HepG2 (cell line): ENCODE measurements around the gene GNAI2. TPM values are rescaled to one million over a fixed set of nuclear protein-coding genes. Genes with fewer than 3 reads are reported as not detected.

Source experiments
- BHLHE40 ChIP-seq: IDR thresholded peaks from 2 replicates; pipeline ENCODE4 v1.6.1; 2011; ENCODE audit warnings: low read length, improper control_type of control experiment
- CBFB ChIP-seq: sonication (generic); formaldehyde crosslinking; IDR thresholded peaks from 2 replicates; pipeline ENCODE4 v1.4.0; 2020; ENCODE audit warnings: missing genetic modification reagents
- DR1 ChIP-seq: sonication (generic); formaldehyde crosslinking; IDR thresholded peaks from 2 replicates; pipeline ENCODE4 v1.8.0; 2021; ENCODE audit warnings: mild to moderate bottlenecking, missing genetic modification reagents, inconsistent platforms
- ELF1 ChIP-seq: sonication (generic); formaldehyde crosslinking; IDR thresholded peaks from 2 replicates; pipeline ENCODE4 v1.4.0; 2020; ENCODE audit warnings: missing genetic modification reagents
- FIP1L1 ChIP-seq: fragments of 200-400 bp; formaldehyde crosslinking; IDR thresholded peaks from 2 replicates; pipeline ENCODE4 v1.6.1; 2018; ENCODE audit warnings: low read depth, mild to moderate bottlenecking, low read length, moderate library complexity, borderline replicate concordance; ENCODE audit not compliant: insufficient read depth
- GABPB1 ChIP-seq: IDR thresholded peaks from 2 replicates; pipeline ENCODE4 v1.6.1; 2016; ENCODE audit warnings: mild to moderate bottlenecking, missing genetic modification reagents, moderate library complexity, missing compliant biosample characterization
- HDAC6 ChIP-seq: fragments of 200-600 bp; sonication (generic); IDR thresholded peaks from 2 replicates; pipeline ENCODE4 v1.7.0; 2017; ENCODE audit warnings: mild to moderate bottlenecking, antibody characterized with exemption, low read length, low read depth
- PRMT3 ChIP-seq: sonication (generic); formaldehyde crosslinking; IDR thresholded peaks from 2 replicates; pipeline ENCODE4 v1.8.1; 2022; ENCODE audit warnings: low read depth, mild to moderate bottlenecking, moderate library complexity, missing genetic modification reagents, borderline replicate concordance
- SMARCE1 ChIP-seq: fragments of 450-650 bp; IDR thresholded peaks from 2 replicates; pipeline ENCODE4 v1.6.1; 2017; ENCODE audit warnings: borderline replicate concordance
- TARDBP ChIP-seq: sonication (generic); formaldehyde crosslinking; IDR thresholded peaks from 2 replicates; pipeline ENCODE4 v1.8.0; 2022; ENCODE audit warnings: mild to moderate bottlenecking, missing genetic modification reagents
- ZBTB3 ChIP-seq: sonication (generic); formaldehyde crosslinking; IDR thresholded peaks from 2 replicates; pipeline ENCODE4 v1.4.0; 2020; ENCODE audit warnings: low read depth, mild to moderate bottlenecking, moderate library complexity, missing genetic modification reagents, borderline replicate concordance
- ZFP90 ChIP-seq: sonication (generic); formaldehyde crosslinking; IDR thresholded peaks from 2 replicates; pipeline ENCODE4 v1.8.0; 2022; ENCODE audit warnings: missing genetic modification reagents, mild to moderate bottlenecking, inconsistent platforms, borderline replicate concordance
- ZNF30 ChIP-seq: sonication (generic); formaldehyde crosslinking; IDR thresholded peaks from 2 replicates; pipeline ENCODE4 v1.5.0; 2020; ENCODE audit warnings: mild to moderate bottlenecking, missing genetic modification reagents
- ZNF333 ChIP-seq: sonication (generic); formaldehyde crosslinking; IDR thresholded peaks from 2 replicates; pipeline ENCODE4 v1.4.0; 2020; ENCODE audit warnings: mild to moderate bottlenecking, missing genetic modification reagents, borderline replicate concordance
- ZNF546 ChIP-seq: sonication (generic); formaldehyde crosslinking; conservative IDR thresholded peaks from 2 replicates; pipeline ENCODE4 v1.8.1; 2023; ENCODE audit warnings: mild to moderate bottlenecking, missing genetic modification reagents
- ZNF557 ChIP-seq: sonication (generic); formaldehyde crosslinking; IDR thresholded peaks from 2 replicates; pipeline ENCODE4 v1.4.0; 2020; ENCODE audit warnings: missing genetic modification reagents
- ZNF703 ChIP-seq: sonication (generic); formaldehyde crosslinking; IDR thresholded peaks from 2 replicates; pipeline ENCODE4 v1.5.1; 2020; ENCODE audit warnings: missing genetic modification reagents, mild to moderate bottlenecking, moderate library complexity, borderline replicate concordance
- ZNF773 ChIP-seq: sonication (generic); formaldehyde crosslinking; IDR thresholded peaks from 2 replicates; pipeline ENCODE4 v1.4.0; 2020; ENCODE audit warnings: missing genetic modification reagents, borderline replicate concordance
- polyA plus RNA-seq, 8 experiments: library from polyadenylated mRNA; depleted of rRNA in 3 of 8; stranded (reverse) in 7 of 8; unstranded in 1 of 8; fragments of >200 nt; fragmentation: Illumina TruSeq in 4 of 8; extraction: Trizol in 4 of 8; gene quantifications; 2 replicates each; pipeline versions ENCODE4 v1.2.1 to v1.2.3, GENCODE V29; 2011 to 2016; ENCODE audit warnings: low read depth in 4 of 8, missing spikeins in 1 of 8, mixed read lengths in 1 of 8; ENCODE audit not compliant: insufficient read depth in 1 of 8
- total RNA-seq, 5 experiments: library from RNA; depleted of rRNA; stranded (reverse); fragments of >200 nt; fragmentation: Illumina TruSeq; extraction: Trizol; gene quantifications; 2 replicates each; pipeline ENCODE4 v1.2.3, GENCODE V29; 2016; ENCODE audit warnings: low read depth in 1 of 5
- TF ChIP-seq, protein P1 (sequence below): sonication (generic); formaldehyde crosslinking; IDR thresholded peaks from 2 replicates; pipeline ENCODE4 v1.5.0; 2020; ENCODE audit warnings: mild to moderate bottlenecking, missing genetic modification reagents
- TF ChIP-seq, protein P2 (sequence below): sonication (generic); formaldehyde crosslinking; IDR thresholded peaks from 2 replicates; pipeline ENCODE4 v1.5.0; 2020; ENCODE audit warnings: missing genetic modification reagents
- TF ChIP-seq, protein P3 (sequence below): sonication (generic); formaldehyde crosslinking; conservative IDR thresholded peaks from 2 replicates; pipeline ENCODE4 v1.8.0; 2022; ENCODE audit warnings: mild to moderate bottlenecking, moderate library complexity, missing genetic modification reagents
- TF ChIP-seq, protein P4 (sequence below): sonication (generic); formaldehyde crosslinking; conservative IDR thresholded peaks from 2 replicates; pipeline ENCODE4 v1.8.0; 2022; ENCODE audit warnings: low read depth, missing genetic modification reagents

The GNAI2 gene
- total and polyA plus RNA-seq, 2 of the 13 experiments (the other 11 are each of a cell fraction or from before 2014, with no cell fraction given), result 51.1 to 66.2 TPM

DNA sequence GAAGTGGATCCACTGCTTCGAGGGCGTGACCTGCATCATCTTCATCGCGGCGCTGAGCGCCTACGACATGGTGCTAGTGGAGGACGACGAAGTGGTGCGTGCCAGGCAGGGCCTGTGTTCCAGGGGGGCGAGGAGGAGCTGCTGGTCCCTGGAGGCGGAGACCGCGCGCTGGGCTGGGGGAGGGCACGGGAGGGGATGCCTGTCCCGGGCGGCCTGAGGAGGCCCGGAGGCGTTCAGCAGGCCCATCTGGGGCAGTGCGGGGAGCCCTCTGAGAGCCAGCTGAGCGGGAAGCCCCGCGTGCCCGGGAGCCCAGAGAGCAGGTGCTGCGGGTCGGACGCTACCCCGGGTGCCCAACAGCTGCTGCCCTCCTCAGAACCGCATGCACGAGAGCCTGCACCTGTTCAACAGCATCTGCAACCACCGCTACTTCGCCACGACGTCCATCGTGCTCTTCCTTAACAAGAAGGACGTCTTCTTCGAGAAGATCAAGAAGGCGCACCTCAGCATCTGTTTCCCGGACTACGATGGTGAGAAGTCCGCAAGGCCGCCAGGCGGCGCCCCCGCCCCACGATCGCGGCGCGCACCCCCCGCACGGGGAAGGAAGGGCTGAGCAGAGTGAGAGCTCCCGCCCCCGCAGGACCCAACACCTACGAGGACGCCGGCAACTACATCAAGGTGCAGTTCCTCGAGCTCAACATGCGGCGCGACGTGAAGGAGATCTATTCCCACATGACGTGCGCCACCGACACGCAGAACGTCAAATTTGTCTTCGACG is 41.7 kb upstream of the GNAI2 start (continued):
- TF ChIP-seq, protein P1, sequence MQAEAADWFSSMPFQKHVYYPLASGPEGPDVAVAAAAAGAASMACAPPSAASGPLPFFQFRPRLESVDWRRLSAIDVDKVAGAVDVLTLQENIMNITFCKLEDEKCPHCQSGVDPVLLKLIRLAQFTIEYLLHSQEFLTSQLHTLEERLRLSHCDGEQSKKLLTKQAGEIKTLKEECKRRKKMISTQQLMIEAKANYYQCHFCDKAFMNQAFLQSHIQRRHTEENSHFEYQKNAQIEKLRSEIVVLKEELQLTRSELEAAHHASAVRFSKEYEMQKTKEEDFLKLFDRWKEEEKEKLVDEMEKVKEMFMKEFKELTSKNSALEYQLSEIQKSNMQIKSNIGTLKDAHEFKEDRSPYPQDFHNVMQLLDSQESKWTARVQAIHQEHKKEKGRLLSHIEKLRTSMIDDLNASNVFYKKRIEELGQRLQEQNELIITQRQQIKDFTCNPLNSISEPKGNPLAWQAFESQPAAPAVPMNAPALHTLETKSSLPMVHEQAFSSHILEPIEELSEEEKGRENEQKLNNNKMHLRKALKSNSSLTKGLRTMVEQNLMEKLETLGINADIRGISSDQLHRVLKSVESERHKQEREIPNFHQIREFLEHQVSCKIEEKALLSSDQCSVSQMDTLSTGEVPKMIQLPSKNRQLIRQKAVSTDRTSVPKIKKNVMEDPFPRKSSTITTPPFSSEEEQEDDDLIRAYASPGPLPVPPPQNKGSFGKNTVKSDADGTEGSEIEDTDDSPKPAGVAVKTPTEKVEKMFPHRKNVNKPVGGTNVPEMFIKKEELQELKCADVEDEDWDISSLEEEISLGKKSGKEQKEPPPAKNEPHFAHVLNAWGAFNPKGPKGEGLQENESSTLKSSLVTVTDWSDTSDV (CRISPR knock-in tag), result no peak; the same call in 1 of the 2 replicates
- TF ChIP-seq, protein P2, sequence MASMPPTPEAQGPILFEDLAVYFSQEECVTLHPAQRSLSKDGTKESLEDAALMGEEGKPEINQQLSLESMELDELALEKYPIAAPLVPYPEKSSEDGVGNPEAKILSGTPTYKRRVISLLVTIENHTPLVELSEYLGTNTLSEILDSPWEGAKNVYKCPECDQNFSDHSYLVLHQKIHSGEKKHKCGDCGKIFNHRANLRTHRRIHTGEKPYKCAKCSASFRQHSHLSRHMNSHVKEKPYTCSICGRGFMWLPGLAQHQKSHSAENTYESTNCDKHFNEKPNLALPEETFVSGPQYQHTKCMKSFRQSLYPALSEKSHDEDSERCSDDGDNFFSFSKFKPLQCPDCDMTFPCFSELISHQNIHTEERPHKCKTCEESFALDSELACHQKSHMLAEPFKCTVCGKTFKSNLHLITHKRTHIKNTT (CRISPR knock-in tag), result no peak
- TF ChIP-seq ZNF546 (CRISPR knock-in tag) (no peak), FIP1L1 (no peak), SMARCE1 (no peak), TARDBP (CRISPR knock-in tag) (0 out of 2 replicates have a peak, but pooled peaks have one; percentile 33), ZNF773 (CRISPR knock-in tag) (no peak), PRMT3 (CRISPR knock-in tag) (no peak), ZNF333 (no peak), ZNF703 (CRISPR knock-in tag) (no peak), BHLHE40 (peak; percentile 39; the same call in 1 of the 2 replicates), DR1 (no peak), ELF1 (CRISPR knock-in tag) (peak; percentile 42), CBFB (CRISPR knock-in tag) (peak; percentile 67; the same call in 1 of the 2 replicates), ZNF30 (no peak), HDAC6 (no peak), GABPB1 (peak; percentile 59; the same call in 1 of the 2 replicates), ZNF557 (CRISPR knock-in tag) (no peak), ZBTB3 (no peak), ZFP90 (CRISPR knock-in tag) (no peak)
- TF ChIP-seq, protein P3, sequence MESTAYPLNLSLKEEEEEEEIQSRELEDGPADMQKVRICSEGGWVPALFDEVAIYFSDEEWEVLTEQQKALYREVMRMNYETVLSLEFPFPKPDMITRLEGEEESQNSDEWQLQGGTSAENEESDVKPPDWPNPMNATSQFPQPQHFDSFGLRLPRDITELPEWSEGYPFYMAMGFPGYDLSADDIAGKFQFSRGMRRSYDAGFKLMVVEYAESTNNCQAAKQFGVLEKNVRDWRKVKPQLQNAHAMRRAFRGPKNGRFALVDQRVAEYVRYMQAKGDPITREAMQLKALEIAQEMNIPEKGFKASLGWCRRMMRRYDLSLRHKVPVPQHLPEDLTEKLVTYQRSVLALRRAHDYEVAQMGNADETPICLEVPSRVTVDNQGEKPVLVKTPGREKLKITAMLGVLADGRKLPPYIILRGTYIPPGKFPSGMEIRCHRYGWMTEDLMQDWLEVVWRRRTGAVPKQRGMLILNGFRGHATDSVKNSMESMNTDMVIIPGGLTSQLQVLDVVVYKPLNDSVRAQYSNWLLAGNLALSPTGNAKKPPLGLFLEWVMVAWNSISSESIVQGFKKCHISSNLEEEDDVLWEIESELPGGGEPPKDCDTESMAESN, result 0 out of 2 replicates have a peak, but pooled peaks have one; percentile 46
- TF ChIP-seq, protein P4, sequence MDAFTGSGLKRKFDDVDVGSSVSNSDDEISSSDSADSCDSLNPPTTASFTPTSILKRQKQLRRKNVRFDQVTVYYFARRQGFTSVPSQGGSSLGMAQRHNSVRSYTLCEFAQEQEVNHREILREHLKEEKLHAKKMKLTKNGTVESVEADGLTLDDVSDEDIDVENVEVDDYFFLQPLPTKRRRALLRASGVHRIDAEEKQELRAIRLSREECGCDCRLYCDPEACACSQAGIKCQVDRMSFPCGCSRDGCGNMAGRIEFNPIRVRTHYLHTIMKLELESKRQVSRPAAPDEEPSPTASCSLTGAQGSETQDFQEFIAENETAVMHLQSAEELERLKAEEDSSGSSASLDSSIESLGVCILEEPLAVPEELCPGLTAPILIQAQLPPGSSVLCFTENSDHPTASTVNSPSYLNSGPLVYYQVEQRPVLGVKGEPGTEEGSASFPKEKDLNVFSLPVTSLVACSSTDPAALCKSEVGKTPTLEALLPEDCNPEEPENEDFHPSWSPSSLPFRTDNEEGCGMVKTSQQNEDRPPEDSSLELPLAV (CRISPR knock-in tag), result no peak
